HEK293T (cell line): Measurements from ENCODE around the gene SLC37A1.

ENCODE experiments used
- CTCF ChIA-PET: fragments of 350-600 bp; formaldehyde crosslinking; extraction: SDS; loops from one replicate; lab custom pipeline; 2021; ENCODE audit warnings: antibody characterized with exemption, inconsistent platforms; lab: Yijun Ruan, JAX
- POLR2A ChIA-PET: fragments of 350-600 bp; formaldehyde crosslinking; extraction: SDS; loops from one replicate; lab custom pipeline; 2020; ENCODE audit warnings: antibody characterized with exemption, inconsistent platforms; lab: Yijun Ruan, JAX
- DNase-seq: peaks from one replicate; pipeline ENCODE4 v3.0.0; 2012; ENCODE audit warnings: mixed read lengths; ENCODE audit errors: extremely low spot score
- ARNT ChIP-seq: fragments of 450-650 bp; IDR thresholded peaks from 2 replicates; pipeline ENCODE4 v1.6.1; 2017; ENCODE audit warnings: mild to moderate bottlenecking
- BHLHE40 ChIP-seq: fragments of 450-650 bp; IDR thresholded peaks from 2 replicates; pipeline ENCODE4 v1.6.1; 2016; ENCODE audit warnings: mild to moderate bottlenecking, moderate library complexity, borderline replicate concordance
- CTBP1 ChIP-seq: fragments of 450-650 bp; IDR thresholded peaks from 2 replicates; pipeline ENCODE4 v1.6.1; 2016; ENCODE audit warnings: borderline replicate concordance
- ELF4 ChIP-seq: fragments of 450-650 bp; IDR thresholded peaks from 2 replicates; pipeline ENCODE4 v1.6.1; 2017; ENCODE audit warnings: antibody characterized with exemption
- FOXA1 ChIP-seq: fragments of 450-650 bp; IDR thresholded peaks from 2 replicates; pipeline ENCODE4 v1.6.1; 2016; ENCODE audit warnings: mild to moderate bottlenecking
- FOXK2 ChIP-seq: fragments of 450-650 bp; IDR thresholded peaks from 2 replicates; pipeline ENCODE4 v1.6.1; 2016; ENCODE audit warnings: mild to moderate bottlenecking
- FOXM1 ChIP-seq: fragments of 450-650 bp; IDR thresholded peaks from 2 replicates; pipeline ENCODE4 v1.6.1; 2017; ENCODE audit warnings: mild to moderate bottlenecking, borderline replicate concordance
- HDGF ChIP-seq: fragments of 450-650 bp; IDR thresholded peaks from 2 replicates; pipeline ENCODE4 v1.6.1; 2017; ENCODE audit warnings: antibody characterized with exemption, borderline replicate concordance
- L3MBTL2 ChIP-seq: fragments of 450-650 bp; conservative IDR thresholded peaks from 2 replicates; pipeline ENCODE4 v1.6.1; 2016; ENCODE audit warnings: mild to moderate bottlenecking
- LEF1 ChIP-seq: fragments of 450-650 bp; IDR thresholded peaks from 2 replicates; pipeline ENCODE4 v1.6.1; 2017; ENCODE audit warnings: mild to moderate bottlenecking, borderline replicate concordance
- NFRKB ChIP-seq: fragments of 450-650 bp; IDR thresholded peaks from 2 replicates; pipeline ENCODE4 v1.6.1; 2016; ENCODE audit warnings: mild to moderate bottlenecking, moderate library complexity
- SP1 ChIP-seq: fragments of 450-650 bp; IDR thresholded peaks from 2 replicates; pipeline ENCODE4 v1.6.1; 2017
- SUZ12 ChIP-seq: fragments of 450-650 bp; IDR thresholded peaks from 2 replicates; pipeline ENCODE4 v1.6.1; 2016; ENCODE audit warnings: mild to moderate bottlenecking
- TARDBP ChIP-seq: fragments of 450-650 bp; IDR thresholded peaks from 2 replicates; pipeline ENCODE4 v1.6.1; 2016
- ZNF384 ChIP-seq: fragments of 450-650 bp; IDR thresholded peaks from 2 replicates; pipeline ENCODE4 v1.6.1; 2016
- TF ChIP-seq, protein P1 (sequence below): fragments of 450-650 bp; IDR thresholded peaks from 2 replicates; pipeline ENCODE4 v1.6.1; 2016

The SLC37A1 gene

DNA sequence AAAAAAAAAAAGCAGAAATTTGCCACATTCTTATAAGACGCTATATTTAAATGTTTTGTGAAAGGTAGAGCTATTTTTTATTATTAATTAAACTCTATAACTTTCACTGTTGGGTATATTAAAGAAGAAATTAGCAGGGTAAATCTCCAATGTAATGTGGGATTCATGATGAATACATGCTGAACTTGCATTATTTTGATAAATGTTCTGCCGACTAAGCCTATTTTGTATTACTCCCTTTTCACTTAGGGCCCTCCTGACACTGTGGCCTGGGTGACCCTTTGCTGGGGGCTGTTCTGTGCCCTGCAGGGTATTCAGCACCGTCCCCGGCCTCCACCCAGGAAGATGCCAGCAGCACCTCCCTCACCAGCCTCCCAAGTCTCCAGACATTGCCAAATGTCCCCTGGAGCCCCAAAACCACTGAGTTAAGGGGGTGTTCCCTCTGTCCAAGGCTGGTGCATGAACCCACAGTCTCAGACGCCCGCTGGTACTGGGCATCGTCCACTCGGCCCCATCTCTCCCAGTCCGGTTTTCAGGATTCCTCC, 40.1 kb upstream of the SLC37A1 start:
- ChIA-PET POLR2A (no interaction called here), CTCF (interaction anchor here (0.6 kb wide), 1 partner anchor 307 kb away, joined by 3 read pairs; no protein-coding TSS in a partner anchor)
- no peak for DNase-seq
- TF ChIP-seq L3MBTL2: no peak
- TF ChIP-seq ZNF384: no peak
- no peak for TF ChIP-seq TARDBP
- TF ChIP-seq NFRKB: no peak
- TF ChIP-seq HDGF: no peak
- TF ChIP-seq BHLHE40: no peak
- TF ChIP-seq CTBP1: no peak
- TF ChIP-seq FOXK2: no peak
- no peak for TF ChIP-seq SP1
- no peak for TF ChIP-seq FOXM1
- TF ChIP-seq LEF1: no peak
- TF ChIP-seq, protein P1, sequence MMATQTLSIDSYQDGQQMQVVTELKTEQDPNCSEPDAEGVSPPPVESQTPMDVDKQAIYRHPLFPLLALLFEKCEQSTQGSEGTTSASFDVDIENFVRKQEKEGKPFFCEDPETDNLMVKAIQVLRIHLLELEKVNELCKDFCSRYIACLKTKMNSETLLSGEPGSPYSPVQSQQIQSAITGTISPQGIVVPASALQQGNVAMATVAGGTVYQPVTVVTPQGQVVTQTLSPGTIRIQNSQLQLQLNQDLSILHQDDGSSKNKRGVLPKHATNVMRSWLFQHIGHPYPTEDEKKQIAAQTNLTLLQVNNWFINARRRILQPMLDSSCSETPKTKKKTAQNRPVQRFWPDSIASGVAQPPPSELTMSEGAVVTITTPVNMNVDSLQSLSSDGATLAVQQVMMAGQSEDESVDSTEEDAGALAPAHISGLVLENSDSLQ: no peak
- no peak for TF ChIP-seq ELF4
- TF ChIP-seq FOXA1: no peak
- TF ChIP-seq ARNT: no peak
- TF ChIP-seq SUZ12: no peak

DNA sequence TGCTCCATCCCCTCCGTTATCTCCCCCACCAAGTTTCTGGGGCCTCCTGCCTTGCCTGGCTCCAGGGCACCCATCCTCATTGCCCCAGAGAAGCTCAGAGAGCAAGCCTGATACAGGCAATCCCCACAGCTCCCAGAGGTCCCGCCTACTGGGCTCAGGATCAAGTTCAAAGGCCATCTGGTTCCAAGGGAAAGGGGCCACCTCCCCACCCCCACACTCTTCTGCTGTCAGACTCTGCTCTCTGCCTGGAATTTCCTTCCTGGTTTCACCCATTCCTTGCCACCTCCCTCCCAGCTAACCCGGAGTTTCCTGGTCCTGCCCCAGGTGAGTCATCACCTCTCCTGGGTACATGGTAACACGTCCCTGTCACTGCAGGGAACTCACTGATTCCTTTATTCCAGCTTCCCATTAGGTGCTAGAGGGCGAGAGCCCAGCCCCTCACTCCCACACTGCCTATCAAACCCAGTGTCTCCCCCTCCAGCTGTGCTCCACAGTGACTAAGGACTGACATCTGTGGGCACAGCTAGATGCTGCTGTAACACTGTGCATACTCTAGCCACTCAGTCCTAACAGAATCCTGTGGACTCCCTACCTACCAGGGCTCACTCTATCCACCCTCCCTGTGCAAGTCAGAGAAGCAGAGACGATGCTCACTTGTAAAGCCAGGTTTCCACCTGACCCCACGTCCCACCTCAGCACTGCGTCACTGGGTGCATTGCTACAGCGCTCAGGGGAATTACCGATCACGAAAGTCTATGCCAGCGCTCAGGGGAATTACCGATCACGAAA, 39.4 kb upstream of the SLC37A1 start:
- DNase-seq: no peak
- TF ChIP-seq, protein P1: no peak
- no peak for TF ChIP-seq ELF4
- TF ChIP-seq BHLHE40: no peak
- no peak for TF ChIP-seq TARDBP
- TF ChIP-seq FOXK2: no peak
- no peak for TF ChIP-seq NFRKB
- TF ChIP-seq SUZ12: no peak
- TF ChIP-seq FOXA1: no peak
- TF ChIP-seq ARNT: no peak
- no peak for TF ChIP-seq CTBP1
- no peak for TF ChIP-seq FOXM1
- TF ChIP-seq SP1: no peak
- POLR2A ChIA-PET: no interaction called here
- CTCF ChIA-PET: interaction anchor here (0.6 kb wide), 1 partner anchor 307 kb away, joined by 3 read pairs; no protein-coding TSS in a partner anchor

DNA sequence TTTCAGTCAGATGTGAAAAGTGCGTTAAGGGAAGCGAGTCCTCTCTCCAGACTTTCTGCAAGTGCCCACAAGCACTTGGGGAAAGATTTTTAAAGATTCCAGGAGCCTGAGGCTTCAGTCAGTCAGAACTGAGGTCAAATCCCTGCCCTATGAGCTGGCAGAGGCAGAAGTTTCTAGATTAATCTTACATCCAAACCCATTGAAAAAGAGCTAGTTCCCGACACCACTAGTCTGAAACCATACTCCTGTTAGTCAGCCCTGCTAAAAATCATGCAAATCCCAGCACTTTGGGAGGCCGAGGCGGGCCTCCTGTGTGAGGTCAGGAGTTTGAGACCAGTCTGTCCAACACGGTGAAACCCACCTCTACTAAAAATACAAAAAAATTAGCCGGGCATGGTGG, 38.6 kb upstream of the SLC37A1 start:
- no peak for TF ChIP-seq HDGF
- no peak for TF ChIP-seq L3MBTL2
- TF ChIP-seq FOXA1: no peak
- TF ChIP-seq LEF1: no peak
- TF ChIP-seq SUZ12: no peak
- TF ChIP-seq CTBP1: no peak
- no peak for TF ChIP-seq FOXK2
- TF ChIP-seq ELF4: no peak
- TF ChIP-seq NFRKB: no peak
- TF ChIP-seq SP1: no peak
- TF ChIP-seq BHLHE40: no peak
- TF ChIP-seq ZNF384: no peak
- TF ChIP-seq FOXM1: no peak
- no peak for TF ChIP-seq ARNT
- TF ChIP-seq TARDBP: no peak
- TF ChIP-seq, protein P1: no peak
- no peak for DNase-seq
- POLR2A ChIA-PET: no interaction called here
- CTCF ChIA-PET: no interaction called here

DNA sequence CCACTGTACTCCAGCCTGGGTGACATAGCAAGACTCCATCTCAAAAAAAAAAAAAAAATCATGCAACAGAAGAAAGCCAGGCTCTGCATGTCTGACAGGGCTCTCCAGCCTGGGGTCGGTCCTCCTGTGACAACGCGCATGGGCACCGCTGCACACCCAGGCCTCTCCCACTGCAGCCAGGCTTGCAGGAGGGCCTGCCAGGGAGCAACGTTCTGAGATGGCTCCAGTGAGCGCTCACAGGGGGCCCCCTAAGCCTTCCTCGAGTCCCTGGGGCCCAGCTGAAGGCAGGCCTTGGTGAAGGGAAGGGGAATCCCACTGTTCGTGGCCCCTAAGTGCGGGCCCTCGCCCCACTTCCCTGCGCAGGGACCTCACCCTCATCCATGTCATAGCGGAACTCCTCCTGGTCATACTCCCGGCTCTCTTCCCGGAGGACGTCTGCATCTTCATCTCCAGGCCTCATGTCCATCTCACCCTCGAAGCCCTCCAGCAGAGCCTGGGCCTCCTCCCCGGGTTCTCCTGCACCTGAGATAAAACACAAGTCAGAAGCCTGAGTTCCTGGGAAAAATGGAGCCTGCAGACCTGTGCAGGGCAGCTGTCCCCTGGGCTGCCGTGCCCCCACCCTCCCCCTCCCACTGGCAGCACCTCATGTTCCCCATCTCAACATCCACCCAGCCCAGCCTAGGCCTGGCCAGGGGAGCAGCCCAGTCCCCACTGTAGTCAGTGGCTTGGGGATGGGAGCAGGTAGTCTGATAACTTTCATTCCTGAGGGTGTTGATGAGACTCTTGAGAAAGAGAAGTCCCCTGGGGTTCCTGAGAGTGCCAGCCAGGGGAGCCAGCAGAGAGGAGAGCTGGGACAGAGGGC, 37.9 kb upstream of the SLC37A1 start:
- DNase-seq: no peak
- POLR2A ChIA-PET: no interaction called here
- TF ChIP-seq FOXK2 (no peak), BHLHE40 (no peak), FOXM1 (no peak), FOXA1 (no peak), NFRKB (no peak), L3MBTL2 (no peak), ELF4 (no peak), TARDBP (no peak), SP1 (no peak), ARNT (no peak), HDGF (no peak), LEF1 (no peak), CTBP1 (no peak), SUZ12 (no peak)
- TF ChIP-seq, protein P1: no peak
- CTCF ChIA-PET: no interaction called here
